Dendritic cell treated with granulocyte-macrophage colony-stimulating factor and Interleukin-4, amounts not matched to agents 40 ng/mL and 50 ng/mL, for 4 days (primary cell): ENCODE measurements around the gene TP53TG3.
"Not testable (repeated sequence)": the region's sequence is repeated elsewhere in the genome, so short reads cannot be mapped to it uniquely, and the experiment has no call there.

Experiments
- H3K27ac Mint-ChIP-seq: one replicate; pipeline ENCODE4 v1.8.0; 2022; ENCODE audit warnings: mild to moderate bottlenecking, mixed read lengths
- H3K27me3 Mint-ChIP-seq: one replicate; pipeline ENCODE4 v1.8.0; 2022; ENCODE audit warnings: mild to moderate bottlenecking, mixed read lengths
- H3K36me3 Mint-ChIP-seq: one replicate; pipeline ENCODE4 v1.8.0; 2022; ENCODE audit warnings: low read depth, mixed read lengths
- H3K4me1 Mint-ChIP-seq: one replicate; pipeline ENCODE4 v1.8.0; 2022; ENCODE audit warnings: low read depth, mixed read lengths
- H3K4me3 Mint-ChIP-seq: one replicate; pipeline ENCODE4 v1.8.0; 2022; ENCODE audit warnings: mild to moderate bottlenecking, moderate library complexity, mixed read lengths
- H3K9me3 Mint-ChIP-seq: one replicate; pipeline ENCODE4 v1.8.0; 2022; ENCODE audit warnings: mixed read lengths
- intact Hi-C: fragments of 100-400 bp; cut with micrococcal nuclease; formaldehyde crosslinking; loops from one replicate; pipeline ENCODE4 v1.15.0; 2022

Gene TP53TG3, protein sequence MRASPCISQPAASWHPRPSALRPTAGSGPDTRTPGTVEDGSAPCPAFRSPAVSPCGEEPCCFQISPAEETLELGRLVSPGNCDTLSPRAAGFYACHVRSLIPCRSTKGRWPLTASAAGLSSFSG

GRCh38 chr16:32676065-32676464, at the start of gene TP53TG3:
Gene TP53TG3, minus strand, starts transcription at chr16:32676165. Its CDS starts 68 bp downstream, at chr16:32676097.
- H3K9me3 Mint-ChIP-seq, intact Hi-C loops, H3K4me3 Mint-ChIP-seq, H3K27me3 Mint-ChIP-seq, H3K4me1 Mint-ChIP-seq, H3K27ac Mint-ChIP-seq, H3K36me3 Mint-ChIP-seq: not testable (repeated sequence)

DNA sequence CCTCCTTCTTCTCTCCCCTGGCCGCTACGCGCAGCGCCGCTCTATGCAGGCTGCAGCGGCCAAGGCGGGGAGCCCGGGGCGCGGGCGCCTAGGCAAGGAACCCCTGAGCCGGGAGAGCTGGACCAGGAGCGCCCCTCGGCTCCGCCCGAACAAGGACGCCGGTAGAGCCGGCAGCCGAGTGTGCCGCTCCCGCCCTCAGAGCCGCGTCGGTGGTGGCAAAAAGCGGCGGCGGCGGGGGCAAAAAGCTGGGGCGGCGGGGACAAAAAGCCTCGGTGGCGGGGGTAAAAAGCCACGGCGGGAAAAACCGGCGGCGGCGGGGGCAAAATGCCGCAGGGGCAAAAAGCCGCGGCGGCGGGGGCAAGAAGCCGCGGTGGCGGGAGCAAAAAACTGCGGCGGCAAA, 25.1 kb downstream of the TP53TG3 start:
- H3K27me3 Mint-ChIP-seq, H3K27ac Mint-ChIP-seq, H3K4me3 Mint-ChIP-seq, intact Hi-C loops, H3K36me3 Mint-ChIP-seq, H3K4me1 Mint-ChIP-seq: not testable (repeated sequence)
- peaks cover 18% of the 10 kb centered on the region for H3K9me3 Mint-ChIP-seq

- H3K36me3 Mint-ChIP-seq, H3K27ac Mint-ChIP-seq, H3K4me1 Mint-ChIP-seq, H3K4me3 Mint-ChIP-seq, H3K27me3 Mint-ChIP-seq, intact Hi-C loops: not testable (repeated sequence)
- peaks cover 34% of the 10 kb centered on the region for H3K9me3 Mint-ChIP-seq
Observed at GRCh38 chr16:32647562-32647961, 28.4 kb downstream of the TP53TG3 start.

GRCh38 chr16:32646780-32647179, 29.2 kb downstream of the TP53TG3 start:
- H3K4me3 Mint-ChIP-seq, H3K27me3 Mint-ChIP-seq, H3K4me1 Mint-ChIP-seq, intact Hi-C loops, H3K36me3 Mint-ChIP-seq, H3K27ac Mint-ChIP-seq: not testable (repeated sequence)
- H3K9me3 Mint-ChIP-seq: peaks cover 34% of the 10 kb centered on the region

DNA sequence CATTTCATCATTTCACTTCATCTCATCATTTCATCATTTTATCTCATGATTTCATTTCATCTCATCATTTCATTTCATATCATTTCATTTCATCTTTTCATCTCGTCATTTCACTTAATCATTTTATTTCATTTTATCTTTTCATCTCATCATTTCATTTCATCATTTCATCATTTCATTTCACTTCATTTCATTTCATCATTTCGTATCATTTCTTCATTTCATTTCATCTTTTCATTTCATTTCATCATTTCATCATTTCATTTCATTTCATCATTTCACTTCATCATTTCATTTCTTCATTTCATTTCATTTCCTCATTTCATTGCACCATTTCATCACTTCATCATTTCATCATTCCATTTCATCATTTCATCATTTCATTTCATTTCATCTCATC, 29.8 kb downstream of the TP53TG3 start:
- H3K27ac Mint-ChIP-seq, intact Hi-C loops, H3K27me3 Mint-ChIP-seq, H3K4me1 Mint-ChIP-seq, H3K4me3 Mint-ChIP-seq, H3K36me3 Mint-ChIP-seq: not testable (repeated sequence)
- H3K9me3 Mint-ChIP-seq: peaks cover 34% of the 10 kb centered on the region

GRCh38 chr16:32645278-32645908, 30.6 kb downstream of the TP53TG3 start:
- H3K4me1 Mint-ChIP-seq, H3K4me3 Mint-ChIP-seq, H3K27ac Mint-ChIP-seq, intact Hi-C loops, H3K36me3 Mint-ChIP-seq, H3K27me3 Mint-ChIP-seq: not testable (repeated sequence)
- peaks cover 34% of the 10 kb centered on the region for H3K9me3 Mint-ChIP-seq

GRCh38 chr16:32644715-32645114, 31.2 kb downstream of the TP53TG3 start:
- H3K27ac Mint-ChIP-seq, H3K27me3 Mint-ChIP-seq, H3K4me3 Mint-ChIP-seq, H3K4me1 Mint-ChIP-seq, intact Hi-C loops, H3K36me3 Mint-ChIP-seq: not testable (repeated sequence)
- peaks cover 34% of the 10 kb centered on the region for H3K9me3 Mint-ChIP-seq

DNA sequence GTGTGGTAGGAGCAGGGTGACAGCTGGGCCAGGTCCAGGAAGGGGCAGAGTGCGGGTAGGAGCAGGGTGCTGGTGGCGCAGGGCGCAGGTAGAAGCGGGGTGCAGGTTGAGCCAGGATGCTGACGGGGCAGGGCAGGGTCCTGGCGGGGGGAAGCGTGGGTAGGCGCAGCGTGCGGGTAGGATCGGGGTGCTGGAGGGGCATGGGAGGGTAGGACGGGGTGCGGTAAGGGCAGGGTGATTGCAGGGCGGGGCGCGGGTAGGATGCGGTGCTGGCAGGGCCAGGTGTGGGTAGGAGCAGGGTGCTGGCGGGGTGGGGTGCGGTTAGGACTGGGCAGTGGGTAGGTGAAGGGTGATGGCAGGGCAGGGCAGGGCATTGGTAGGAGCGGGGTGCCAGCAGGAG, 38.4 kb downstream of the TP53TG3 start:
- H3K27ac Mint-ChIP-seq, H3K36me3 Mint-ChIP-seq, H3K9me3 Mint-ChIP-seq, H3K27me3 Mint-ChIP-seq, H3K4me3 Mint-ChIP-seq, intact Hi-C loops, H3K4me1 Mint-ChIP-seq: not testable (repeated sequence)

DNA sequence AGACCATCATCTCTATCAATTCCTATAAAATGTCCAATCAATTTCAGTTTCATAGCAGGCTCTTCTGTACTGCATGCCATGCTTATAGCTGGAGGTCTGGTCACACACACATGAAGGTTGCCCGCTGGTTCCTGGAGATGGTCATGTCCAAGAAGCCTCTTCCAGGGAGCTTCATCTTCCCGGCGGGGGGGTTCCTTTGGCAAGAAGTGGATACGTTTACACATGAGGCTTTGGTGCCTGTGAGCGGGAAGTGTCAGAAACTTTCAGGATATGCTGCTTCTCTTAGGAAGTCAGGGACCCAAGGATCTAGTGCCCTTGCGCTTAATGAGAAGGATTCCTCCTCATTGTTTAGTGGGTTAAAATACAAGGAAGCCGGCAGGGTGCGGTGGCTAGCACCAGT, 43.9 kb downstream of the TP53TG3 start:
- H3K4me1 Mint-ChIP-seq, H3K27ac Mint-ChIP-seq, H3K9me3 Mint-ChIP-seq, intact Hi-C loops, H3K36me3 Mint-ChIP-seq, H3K4me3 Mint-ChIP-seq, H3K27me3 Mint-ChIP-seq: not testable (repeated sequence)
